SJCRH30 (cell line): ENCODE results near the gene CALD1. TPM values are rescaled to one million over a fixed set of nuclear protein-coding genes. Genes with fewer than 3 reads are reported as not detected.

Experiments
- DNase-seq, 2 experiments: peaks; one replicate each; pipeline ENCODE4 v3.0.0-alpha.2; 2015 to 2020
- H3K27ac ChIP-seq: fragments of 250-450 bp; sonication (Bioruptor Pico); 2 replicates; pipeline ENCODE4 v1.5.1; 2020; ENCODE audit warnings: mild to moderate bottlenecking, moderate library complexity
- H3K27me3 ChIP-seq: fragments of 250-450 bp; sonication (Bioruptor Pico); 2 replicates; pipeline ENCODE4 v1.5.1; 2020; ENCODE audit warnings: mild to moderate bottlenecking, moderate library complexity
- H3K36me3 ChIP-seq: fragments of 250-450 bp; sonication (Bioruptor Pico); 2 replicates; pipeline ENCODE4 v1.5.1; 2020; ENCODE audit warnings: mild to moderate bottlenecking, moderate library complexity
- H3K4me1 ChIP-seq: fragments of 250-450 bp; sonication (Bioruptor Pico); 2 replicates; pipeline ENCODE4 v1.5.1; 2020; ENCODE audit warnings: mild to moderate bottlenecking, moderate library complexity
- H3K4me3 ChIP-seq: fragments of 250-450 bp; sonication (Bioruptor Pico); 2 replicates; pipeline ENCODE4 v1.5.1; 2020; ENCODE audit warnings: mild to moderate bottlenecking, moderate library complexity
- H3K9me3 ChIP-seq: fragments of 250-450 bp; sonication (Bioruptor Pico); replicated peaks from 2 replicates; pipeline ENCODE4 v1.5.1; 2020; ENCODE audit warnings: mild to moderate bottlenecking, moderate library complexity
- total RNA-seq: library from RNA; depleted of rRNA; stranded (reverse); fragments of >200 nt; shearing (Covaris generic); gene quantifications from 2 replicates; pipeline ENCODE4 v1.2.3, GENCODE V29; 2014

The CALD1 gene
- total RNA-seq, 1 experiment from 2014 or later, result 113 TPM

DNA sequence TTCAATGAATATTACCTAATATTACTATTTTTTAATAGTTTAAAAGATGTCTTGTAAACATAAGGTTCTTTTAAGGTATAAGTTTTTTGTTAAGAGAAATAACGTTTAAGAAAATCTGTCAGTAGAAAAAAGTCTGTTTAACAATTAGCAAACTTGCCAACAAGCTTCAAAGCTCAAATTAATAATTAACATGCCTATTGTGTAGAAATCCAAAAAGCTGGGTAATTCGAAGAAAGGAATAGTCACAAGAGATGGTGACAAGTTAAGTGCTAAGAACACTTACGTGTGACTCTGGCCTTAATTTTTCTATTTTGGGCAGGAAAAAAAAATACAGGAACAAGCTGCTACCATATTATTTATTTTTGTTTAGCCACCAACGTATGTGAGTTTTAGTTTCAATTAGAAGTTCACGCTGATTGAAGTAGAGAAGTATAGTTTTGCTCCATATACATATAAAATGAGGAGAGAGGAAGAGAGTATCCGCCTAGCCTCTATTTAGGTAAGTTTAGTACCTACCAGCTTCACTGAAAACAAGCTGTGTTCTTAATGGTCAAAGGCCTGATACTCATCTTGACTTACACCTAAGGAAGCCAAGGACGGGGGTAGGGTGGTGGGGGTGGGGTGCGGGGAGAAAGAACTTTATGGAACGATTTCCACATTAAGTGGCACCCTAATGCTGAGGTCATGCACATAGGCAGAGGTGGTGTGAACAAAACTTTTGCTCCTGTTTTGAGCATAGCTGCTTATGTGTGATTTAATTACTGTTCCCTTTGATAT lies 163.4 kb downstream of the CALD1 start:
- no peak for DNase-seq
- no peaks in the 10 kb centered on the region for H3K27me3 ChIP-seq
- peaks cover 17% of the 10 kb centered on the region for H3K4me1 ChIP-seq
- H3K27ac ChIP-seq, result no peak overlapping the region
- H3K36me3 ChIP-seq, result peaks cover 34% of the 10 kb centered on the region
- H3K9me3 ChIP-seq, result no peaks in the 10 kb centered on the region
- H3K4me3 ChIP-seq, result no peak overlapping the region

DNA sequence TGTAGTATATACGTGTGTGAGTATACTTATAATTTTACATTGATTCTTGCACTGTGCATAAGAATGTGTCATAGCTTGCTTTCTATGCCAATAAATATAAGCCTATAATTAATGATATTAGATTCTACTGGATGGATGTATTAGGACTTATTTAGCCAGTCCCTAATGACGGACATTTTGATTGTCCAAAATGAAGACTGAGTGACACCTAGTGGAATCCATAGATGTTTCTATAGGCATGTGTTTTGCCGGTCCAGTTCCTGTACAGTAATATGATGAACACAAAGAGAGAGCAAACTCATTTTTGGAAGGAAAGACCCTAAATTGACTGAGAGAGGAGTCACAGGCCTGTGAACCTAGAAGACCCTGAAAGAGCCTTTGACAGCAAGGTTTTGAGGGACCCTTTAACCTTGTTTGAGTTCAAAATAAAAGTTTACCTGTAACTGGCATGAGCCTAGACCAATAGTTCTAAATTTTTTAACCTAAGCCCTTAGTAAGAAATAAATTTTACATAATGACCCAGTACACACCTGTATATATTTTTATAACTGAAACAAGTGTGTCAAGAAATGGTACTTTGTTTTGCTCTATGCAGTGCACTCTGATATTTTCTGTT lies 164.5 kb downstream of the CALD1 start:
- Histone ChIP-seq H3K27me3 (no peaks in the 10 kb centered on the region), H3K4me1 (peaks cover 17% of the 10 kb centered on the region), H3K27ac (no peak overlapping the region), H3K36me3 (peaks cover 37% of the 10 kb centered on the region), H3K9me3 (no peaks in the 10 kb centered on the region), H3K4me3 (no peak overlapping the region)
- DNase-seq, result peak in 1 of 2 experiments; percentile 38

DNA sequence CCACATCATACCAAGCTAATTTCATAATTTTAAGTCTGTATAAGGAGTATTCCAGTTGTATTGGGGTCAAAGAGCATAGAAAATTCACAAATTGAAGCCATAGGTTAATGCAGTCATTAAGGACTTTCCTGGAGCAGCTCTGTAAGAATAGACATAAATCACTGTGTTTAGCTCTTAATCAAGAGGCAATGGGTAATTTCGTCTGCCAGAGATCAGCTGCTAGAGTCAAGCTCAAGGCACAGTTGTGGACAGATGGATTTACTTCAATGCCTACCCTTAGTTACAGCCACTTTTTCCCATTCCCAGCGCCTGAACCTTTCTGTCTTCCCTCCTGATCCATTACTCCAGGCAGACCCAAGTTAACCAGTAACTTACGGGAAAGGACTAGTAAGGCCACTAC lies 166.3 kb downstream of the CALD1 start:
- peaks cover 53% of the 10 kb centered on the region for H3K36me3 ChIP-seq

DNA sequence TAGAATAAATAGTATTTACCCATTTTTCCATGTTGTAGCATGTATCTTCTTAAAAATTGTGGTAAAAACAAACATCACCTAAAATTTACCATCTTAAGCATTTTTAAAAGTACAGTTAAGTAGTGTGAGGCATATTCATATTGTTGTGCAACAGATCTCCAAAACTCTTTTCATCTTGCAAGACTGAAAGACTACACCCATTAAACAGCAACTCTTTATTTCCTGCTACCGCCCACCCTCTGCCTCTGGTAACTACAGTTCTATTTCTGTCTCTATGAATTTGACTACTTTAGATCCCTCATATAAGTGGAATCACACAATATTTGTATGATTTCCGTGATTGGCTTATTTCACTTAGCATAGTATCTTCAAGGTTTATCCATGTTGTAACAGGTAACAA lies 166.8 kb downstream of the CALD1 start:
- DNase-seq, result no peak
- Histone ChIP-seq H3K36me3 (peaks cover 59% of the 10 kb centered on the region), H3K27ac (no peak overlapping the region), H3K4me3 (no peak overlapping the region), H3K9me3 (no peaks in the 10 kb centered on the region), H3K4me1 (peaks cover 4% of the 10 kb centered on the region), H3K27me3 (no peaks in the 10 kb centered on the region)

More for the DNA sequence above, 166.3 kb downstream of the CALD1 start:
- Histone ChIP-seq H3K4me1 (peaks cover 9% of the 10 kb centered on the region), H3K27ac (no peak overlapping the region), H3K4me3 (no peak overlapping the region), H3K27me3 (no peaks in the 10 kb centered on the region), H3K9me3 (no peaks in the 10 kb centered on the region)
- no peak for DNase-seq

- H3K27ac ChIP-seq, result no peak overlapping the region
- no peaks in the 10 kb centered on the region for H3K4me1 ChIP-seq
- no peaks in the 10 kb centered on the region for H3K9me3 ChIP-seq
- H3K4me3 ChIP-seq, result no peak overlapping the region
- DNase-seq, result no peak
- H3K27me3 ChIP-seq, result no peaks in the 10 kb centered on the region
- H3K36me3 ChIP-seq, result peaks cover 66% of the 10 kb centered on the region
Observed at GRCh38 chr7:134947329-134947728, 167.9 kb downstream of the CALD1 start.

- Histone ChIP-seq H3K27me3 (no peaks in the 10 kb centered on the region), H3K4me3 (no peak overlapping the region), H3K36me3 (peaks cover 65% of the 10 kb centered on the region), H3K9me3 (no peaks in the 10 kb centered on the region), H3K27ac (no peak overlapping the region), H3K4me1 (no peaks in the 10 kb centered on the region)
- DNase-seq, result no peak
Observed at GRCh38 chr7:134947831-134948230, 168.4 kb downstream of the CALD1 start.

GRCh38 chr7:134948246-134948645 lies 168.8 kb downstream of the CALD1 start:
- Histone ChIP-seq H3K9me3 (no peaks in the 10 kb centered on the region), H3K4me3 (no peak overlapping the region), H3K4me1 (no peaks in the 10 kb centered on the region), H3K27ac (no peak overlapping the region), H3K36me3 (peaks cover 66% of the 10 kb centered on the region), H3K27me3 (no peaks in the 10 kb centered on the region)
- no peak for DNase-seq

GRCh38 chr7:134948736-134949135 lies 169.3 kb downstream of the CALD1 start:
- Histone ChIP-seq H3K9me3 (no peaks in the 10 kb centered on the region), H3K27ac (no peak overlapping the region), H3K27me3 (no peaks in the 10 kb centered on the region), H3K4me1 (no peaks in the 10 kb centered on the region), H3K36me3 (peaks cover 68% of the 10 kb centered on the region), H3K4me3 (no peak overlapping the region)
- DNase-seq, result no peak

DNA sequence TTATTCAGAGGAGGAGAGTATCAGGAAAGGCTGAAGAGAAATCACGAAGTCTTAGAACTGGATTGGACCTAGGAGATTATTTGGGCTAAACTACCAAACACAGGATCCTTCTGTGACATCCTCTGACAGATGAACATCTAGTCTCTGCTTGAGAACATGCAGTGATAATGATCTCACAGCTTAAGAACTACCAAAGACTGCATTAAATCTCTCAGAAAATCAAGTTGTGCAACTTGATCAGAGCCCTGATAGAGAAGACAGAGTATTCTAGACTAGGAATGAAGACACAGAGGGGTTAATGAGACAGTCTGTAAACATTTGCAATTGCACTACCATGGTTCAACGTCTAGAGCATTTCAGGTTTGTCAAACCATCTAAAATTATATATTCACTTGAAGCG lies 169.7 kb downstream of the CALD1 start:
- Histone ChIP-seq H3K27me3 (no peaks in the 10 kb centered on the region), H3K9me3 (no peaks in the 10 kb centered on the region), H3K36me3 (peaks cover 69% of the 10 kb centered on the region), H3K4me3 (no peak overlapping the region), H3K27ac (no peak overlapping the region), H3K4me1 (no peaks in the 10 kb centered on the region)
- no peak for DNase-seq

DNA sequence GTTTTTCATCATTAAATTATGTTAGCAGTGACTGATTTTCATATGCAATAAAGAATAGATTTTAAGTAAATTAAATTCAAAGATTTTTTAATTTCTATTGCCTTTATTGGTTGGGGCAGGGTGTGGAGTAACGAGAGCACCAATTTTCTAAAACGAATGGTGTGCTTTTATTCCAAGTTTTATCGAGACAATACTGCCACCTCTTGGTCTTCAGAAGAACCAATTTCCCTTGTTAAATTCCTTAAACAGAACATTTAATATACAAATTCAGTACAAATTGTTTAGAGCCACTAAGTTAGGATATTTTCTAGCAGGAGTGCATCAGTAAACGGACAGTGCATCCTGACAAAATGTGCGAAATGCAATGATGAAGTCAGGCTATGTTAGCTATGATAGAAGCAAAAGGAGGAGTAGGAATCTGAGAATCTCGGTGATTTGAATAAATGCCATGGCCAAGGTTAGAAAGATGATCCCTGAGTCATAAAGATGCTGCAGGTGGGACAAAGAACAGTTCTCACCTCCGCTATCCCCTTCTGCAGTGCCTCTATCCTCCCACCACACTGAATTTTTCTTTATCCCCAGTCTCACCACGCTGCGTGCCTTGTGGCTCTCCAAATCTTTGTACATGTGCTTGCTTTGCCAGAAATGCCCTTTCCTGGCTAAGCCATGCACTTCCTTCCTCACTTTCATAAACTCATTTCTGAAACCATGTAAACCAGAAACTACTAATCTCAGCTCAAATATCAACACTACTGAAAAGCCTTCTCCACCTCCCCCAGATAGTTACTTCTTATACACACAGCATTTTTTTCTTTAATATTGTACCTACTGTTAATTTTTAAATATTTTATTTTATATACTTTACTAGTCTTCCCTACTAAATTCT lies 175.0 kb downstream of the CALD1 start:
- H3K4me1 ChIP-seq, result no peaks in the 10 kb centered on the region
- H3K27ac ChIP-seq, result no peak overlapping the region
- DNase-seq, result peak in 1 of 2 experiments; percentile 51
- no peaks in the 10 kb centered on the region for H3K9me3 ChIP-seq
- H3K4me3 ChIP-seq, result no peak overlapping the region
- H3K36me3 ChIP-seq, result peaks cover 76% of the 10 kb centered on the region
- H3K27me3 ChIP-seq, result no peaks in the 10 kb centered on the region

GRCh38 chr7:134957005-134957404 lies 177.6 kb downstream of the CALD1 start:
- no peak overlapping the region for H3K4me3 ChIP-seq
- no peaks in the 10 kb centered on the region for H3K9me3 ChIP-seq
- no peaks in the 10 kb centered on the region for H3K27me3 ChIP-seq
- H3K4me1 ChIP-seq, result no peaks in the 10 kb centered on the region
- H3K36me3 ChIP-seq, result peaks cover 76% of the 10 kb centered on the region
- no peak overlapping the region for H3K27ac ChIP-seq
- DNase-seq, result no peak

DNA sequence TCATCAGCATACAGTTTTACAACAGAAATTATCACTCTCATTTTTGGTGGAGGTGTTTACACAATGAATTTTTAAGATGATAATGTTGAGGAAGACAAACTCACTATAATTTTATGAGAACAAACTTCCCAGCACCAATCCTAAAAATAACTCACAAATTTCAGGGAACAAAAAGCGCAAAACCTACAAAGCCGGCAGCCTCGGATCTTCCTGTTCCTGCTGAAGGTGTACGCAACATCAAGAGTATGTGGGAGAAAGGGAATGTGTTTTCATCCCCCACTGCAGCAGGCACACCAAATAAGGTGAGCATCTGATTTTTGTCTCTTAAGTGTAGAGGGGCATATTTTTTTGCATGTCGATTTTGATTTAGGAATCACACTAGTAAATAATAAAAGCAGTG lies 180.4 kb downstream of the CALD1 start:
- H3K27me3 ChIP-seq, result no peaks in the 10 kb centered on the region
- H3K4me1 ChIP-seq, result no peaks in the 10 kb centered on the region
- peaks cover 76% of the 10 kb centered on the region for H3K36me3 ChIP-seq
- DNase-seq, result no peak
- H3K4me3 ChIP-seq, result no peak overlapping the region
- H3K27ac ChIP-seq, result no peak overlapping the region
- H3K9me3 ChIP-seq, result no peaks in the 10 kb centered on the region

DNA sequence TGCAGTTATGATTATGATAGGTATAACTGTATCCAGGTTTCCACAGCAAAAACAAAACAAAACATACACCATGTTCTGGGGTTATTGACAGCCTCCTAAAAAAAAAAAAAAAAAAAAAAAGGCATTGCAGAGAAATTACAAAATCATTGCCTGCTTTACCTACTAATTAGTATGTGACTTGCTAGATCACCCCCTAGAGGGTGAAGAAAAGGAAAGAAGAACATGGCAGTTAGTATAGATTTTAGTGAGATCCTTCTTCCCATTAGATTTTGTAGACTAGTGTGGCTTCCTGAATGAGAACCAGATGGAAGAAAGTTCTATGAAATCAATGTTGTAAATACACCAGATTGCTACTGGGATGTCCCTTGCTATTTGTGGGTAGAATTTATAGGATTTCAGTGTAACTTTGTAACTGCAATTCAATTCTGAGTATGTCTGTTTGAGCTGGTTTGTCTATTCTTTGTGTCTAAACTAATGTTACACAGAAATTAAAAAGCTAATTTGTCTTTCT lies 182.9 kb downstream of the CALD1 start:
- DNase-seq, result no peak
- Histone ChIP-seq H3K27ac (no peak overlapping the region), H3K9me3 (no peaks in the 10 kb centered on the region), H3K4me1 (no peaks in the 10 kb centered on the region), H3K36me3 (peaks cover 69% of the 10 kb centered on the region), H3K4me3 (no peak overlapping the region), H3K27me3 (no peaks in the 10 kb centered on the region)

DNA sequence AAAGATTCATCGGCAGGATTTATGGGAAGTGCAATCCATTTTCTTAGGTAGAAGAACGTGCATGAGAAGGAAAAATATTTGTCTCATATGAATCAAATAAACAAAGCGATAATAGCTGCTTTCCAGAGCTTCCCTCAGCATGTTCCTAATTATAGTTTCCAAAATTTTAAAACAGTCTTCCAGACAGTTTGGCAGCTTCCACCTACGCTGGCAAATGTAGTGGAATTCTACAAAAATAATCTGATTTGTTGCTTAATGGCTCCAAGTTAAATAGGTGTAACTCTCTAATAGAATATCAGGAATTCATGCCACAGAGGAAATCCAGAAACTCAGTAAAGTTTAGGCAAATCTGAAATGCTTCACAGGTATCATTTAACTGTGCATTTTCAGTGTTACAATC lies 183.6 kb downstream of the CALD1 start:
- no peak overlapping the region for H3K4me3 ChIP-seq
- H3K9me3 ChIP-seq, result no peaks in the 10 kb centered on the region
- no peak overlapping the region for H3K27ac ChIP-seq
- no peaks in the 10 kb centered on the region for H3K27me3 ChIP-seq
- no peak for DNase-seq
- H3K36me3 ChIP-seq, result peaks cover 65% of the 10 kb centered on the region
- H3K4me1 ChIP-seq, result no peaks in the 10 kb centered on the region

- Histone ChIP-seq H3K4me3 (no peak overlapping the region), H3K36me3 (peaks cover 39% of the 10 kb centered on the region), H3K9me3 (no peaks in the 10 kb centered on the region), H3K27me3 (no peaks in the 10 kb centered on the region), H3K4me1 (no peaks in the 10 kb centered on the region), H3K27ac (no peak overlapping the region)
- no peak for DNase-seq
Observed at GRCh38 chr7:134966691-134967090, 187.3 kb downstream of the CALD1 start.
